ENCODE measurements around the gene AOPEP. TPM values are rescaled to one million over a fixed set of nuclear protein-coding genes. Genes with fewer than 3 reads are reported as not detected.
A peak's percentile ranks its signal among the peaks of the same experiment; 100 is the strongest.

AOPEP gene
- total and polyA plus RNA-seq, 9 of the 15 experiments (the other 6 are each of a cell fraction or from before 2014, with no cell fraction given) = 4.5 to 19.3 (median 13.5) TPM

GRCh38 chr9:95048225-95049087 lies 322.0 kb downstream of the AOPEP start (continued):
- TF ChIP-seq SP1 (CRISPR knock-in tag; IDR thresholded peaks at IDR 0.05) = no peak
- TF ChIP-seq SUPT5H (IDR thresholded peaks at IDR 0.05) = peak; percentile 50; the same call in 1 of the 2 replicates
- TF ChIP-seq POLR2G (IDR thresholded peaks at IDR 0.05; ENCODE audit: low read depth, low read length) = peak; percentile 77
- TF ChIP-seq ZFP36 (IDR thresholded peaks at IDR 0.05; ENCODE audit: low read depth, low read length, partially characterized antibody) = no peak
- no peak for TF ChIP-seq ZNF3 (CRISPR knock-in tag; IDR thresholded peaks at IDR 0.05)
- no peak for TF ChIP-seq KDM4B (IDR thresholded peaks at IDR 0.05; ENCODE audit: borderline replicate concordance in 2 of 2, low read depth in 1 of 2)
- no peak for TF ChIP-seq EZH2 (IDR thresholded peaks at IDR 0.05; ENCODE audit: borderline replicate concordance, low read depth, low read length)
- no peak for TF ChIP-seq PCBP2 (IDR thresholded peaks at IDR 0.05; ENCODE audit: low read depth, low read length, poor library complexity, severe bottlenecking)
- no peak for TF ChIP-seq RCOR1 (IDR thresholded peaks at IDR 0.05; ENCODE audit: borderline replicate concordance in 1 of 2, low read depth in 2 of 2, low read length in 2 of 2)
- TF ChIP-seq ZC3H11A (IDR thresholded peaks at IDR 0.05; ENCODE audit: low read depth, low read length) = no peak
- no peak for TF ChIP-seq ZNF655 (CRISPR knock-in tag; IDR thresholded peaks at IDR 0.05)
- TF ChIP-seq HNRNPUL1 (IDR thresholded peaks at IDR 0.05; ENCODE audit: low read length) = no peak
- TF ChIP-seq HEY1 (CRISPR knock-in tag; IDR thresholded peaks at IDR 0.05; ENCODE audit: borderline replicate concordance) = no peak
- TF ChIP-seq SRF (CRISPR knock-in tag; IDR thresholded peaks at IDR 0.05) = no peak
- TF ChIP-seq HIVEP1 (CRISPR knock-in tag; IDR thresholded peaks at IDR 0.05) = no peak
- TF ChIP-seq TGIF2 (CRISPR knock-in tag; IDR thresholded peaks at IDR 0.05) = no peak
- TF ChIP-seq ZSCAN32 (CRISPR knock-in tag; IDR thresholded peaks at IDR 0.05) = no peak
- peak; percentile 63 for TF ChIP-seq CXXC5 (CRISPR knock-in tag; IDR thresholded peaks at IDR 0.05)
- no peak for TF ChIP-seq ZNF282 (CRISPR knock-in tag; IDR thresholded peaks at IDR 0.05)
- no peak for TF ChIP-seq FOXP4 (CRISPR knock-in tag; IDR thresholded peaks at IDR 0.05; ENCODE audit: borderline replicate concordance)
- TF ChIP-seq MCM2 (IDR thresholded peaks at IDR 0.05; ENCODE audit: low read depth) = no peak
- no peak for TF ChIP-seq LEF1 (IDR thresholded peaks at IDR 0.05)
- no peak for TF ChIP-seq SOX6 (IDR thresholded peaks at IDR 0.05)
- TF ChIP-seq CTBP1 (IDR thresholded peaks at IDR 0.05; ENCODE audit: borderline replicate concordance) = peak; percentile 36; the same call in 1 of the 2 replicates
- TF ChIP-seq STAT5A (IDR thresholded peaks at IDR 0.05; ENCODE audit: borderline replicate concordance, low read length) = no peak
- TF ChIP-seq ESRRB (CRISPR knock-in tag; IDR thresholded peaks at IDR 0.05; ENCODE audit: borderline replicate concordance) = no peak
- no peak for TF ChIP-seq LCOR (CRISPR knock-in tag; IDR thresholded peaks at IDR 0.05)

All from K562 (cell line).